ENCODE data around the gene ADAM12. TPM values are rescaled to one million over a fixed set of nuclear protein-coding genes. Genes with fewer than 3 reads are reported as not detected.

Gene ADAM12
- total and polyA plus RNA-seq, 9 of the 15 experiments (the other 6 are each of a cell fraction or from before 2014, with no cell fraction given), result not detected

GRCh38 chr10:126042906-126043305 lies 345.4 kb downstream of the ADAM12 start:
- Histone ChIP-seq H3K36me3 (ENCODE audit: control insufficient read depth, insufficient read depth, low read length) (no peaks in the 10 kb centered on the region), H4K20me1 (replicated peaks; ENCODE audit: control insufficient read depth, insufficient read depth, low read length) (no peaks in the 10 kb centered on the region), H3K9ac (ENCODE audit: insufficient read depth in 1 of 2, low read depth in 2 of 2, low read length in 2 of 2) (no peak overlapping the region), H3K4me1 (replicated peaks in 1 of 2; ENCODE audit: control insufficient read depth in 2 of 2, insufficient read depth in 2 of 2, low read length in 2 of 2) (no peaks in the 10 kb centered on the region), H3K4me3 (no peak overlapping the region), H3K9me1 (ENCODE audit: control insufficient read depth, insufficient read depth, low read length) (no peaks in the 10 kb centered on the region), H3K4me2 (ENCODE audit: insufficient read depth, low read length) (no peak overlapping the region), H3K79me2 (ENCODE audit: control insufficient read depth, insufficient read depth, low read length) (no peaks in the 10 kb centered on the region), H3K27ac (ENCODE audit: extremely low read depth, low read depth, low read length) (no peak overlapping the region), H3K9me3 (replicated peaks; ENCODE audit: control insufficient read depth, insufficient read depth, low read depth, low read length) (no peaks in the 10 kb centered on the region), H2AFZ (ENCODE audit: low read depth, low read length) (no peak overlapping the region), H3K27me3 (ENCODE audit: control insufficient read depth in 2 of 2, insufficient read depth in 2 of 2, low read length in 2 of 2) (peaks cover 3 to 33% of the 10 kb centered on the region in 2 experiments; a peak in 2 of 5 replicates)
- FAIRE-seq (no peak), ATAC-seq (no peak), DNase-seq (ENCODE audit: extremely low read depth in 1 of 4, low spot score in 3 of 4) (no peak)
- BruUV-seq (replicated peaks), result no TSS peak
- ChIA-PET POLR2A (no interaction called here), CTCF (ENCODE audit: low intra/inter-chr PET ratio) (no interaction called here)
- in situ Hi-C loops (cut with MboI), result no loop called here
- 1% methylated on average over 8 of the region's 10 CpGs for WGBS (ENCODE audit: insufficient coverage, low coverage, missing lambda C conversion rate)
- intact Hi-C loops (cut with micrococcal nuclease), result no loop called here
- TF ChIP-seq THAP12 (CRISPR knock-in tag; IDR thresholded peaks at IDR 0.05) (no peak), KDM2B (CRISPR knock-in tag; IDR thresholded peaks at IDR 0.05) (no peak), E2F8 (IDR thresholded peaks at IDR 0.05; ENCODE audit: low read depth, partially characterized antibody) (no peak), KLF16 (IDR thresholded peaks at IDR 0.05) (no peak), CHD4 (IDR thresholded peaks at IDR 0.05; ENCODE audit: insufficient read depth, insufficient replicate concordance, low read depth, low read length, poor library complexity, severe bottlenecking) (no peak), POLR2A (conservative IDR thresholded peaks at IDR 0.05) (no peak), ZNF23 (CRISPR knock-in tag; IDR thresholded peaks at IDR 0.05) (no peak), NONO (IDR thresholded peaks at IDR 0.05; ENCODE audit: low read depth in 2 of 2, low read length in 1 of 2) (no peak), ZNF780A (CRISPR knock-in tag; IDR thresholded peaks at IDR 0.05) (no peak), SFPQ (IDR thresholded peaks at IDR 0.05; ENCODE audit: low read depth, low read length) (no peak), ZBTB26 (CRISPR knock-in tag; IDR thresholded peaks at IDR 0.05) (no peak), NCOA4 (IDR thresholded peaks at IDR 0.05; ENCODE audit: partially characterized antibody) (no peak), DNMT1 (IDR thresholded peaks at IDR 0.05) (no peak), SIRT6 (IDR thresholded peaks at IDR 0.05; ENCODE audit: low read depth, low read length) (no peak), SRF (CRISPR knock-in tag; IDR thresholded peaks at IDR 0.05) (no peak), GTF2E2 (tag; IDR thresholded peaks at IDR 0.05) (no peak)

Data from K562 (cell line).